SJCRH30 (cell line): ENCODE results near the gene TNFRSF11A. TPM values are rescaled to one million over a fixed set of nuclear protein-coding genes. Genes with fewer than 3 reads are reported as not detected.

Experiments used
- DNase-seq, 2 experiments: peaks; one replicate each; pipeline ENCODE4 v3.0.0-alpha.2; 2015 to 2020
- H3K27ac ChIP-seq: fragments of 250-450 bp; sonication (Bioruptor Pico); 2 replicates; pipeline ENCODE4 v1.5.1; 2020; ENCODE audit warnings: mild to moderate bottlenecking, moderate library complexity
- H3K27me3 ChIP-seq: fragments of 250-450 bp; sonication (Bioruptor Pico); 2 replicates; pipeline ENCODE4 v1.5.1; 2020; ENCODE audit warnings: mild to moderate bottlenecking, moderate library complexity
- H3K36me3 ChIP-seq: fragments of 250-450 bp; sonication (Bioruptor Pico); 2 replicates; pipeline ENCODE4 v1.5.1; 2020; ENCODE audit warnings: mild to moderate bottlenecking, moderate library complexity
- H3K4me1 ChIP-seq: fragments of 250-450 bp; sonication (Bioruptor Pico); 2 replicates; pipeline ENCODE4 v1.5.1; 2020; ENCODE audit warnings: mild to moderate bottlenecking, moderate library complexity
- H3K4me3 ChIP-seq: fragments of 250-450 bp; sonication (Bioruptor Pico); 2 replicates; pipeline ENCODE4 v1.5.1; 2020; ENCODE audit warnings: mild to moderate bottlenecking, moderate library complexity
- H3K9me3 ChIP-seq: fragments of 250-450 bp; sonication (Bioruptor Pico); replicated peaks from 2 replicates; pipeline ENCODE4 v1.5.1; 2020; ENCODE audit warnings: mild to moderate bottlenecking, moderate library complexity
- total RNA-seq: library from RNA; depleted of rRNA; stranded (reverse); fragments of >200 nt; shearing (Covaris generic); gene quantifications from 2 replicates; pipeline ENCODE4 v1.2.3, GENCODE V29; 2014; rRNA removed

TNFRSF11A gene
- total RNA-seq, result 0.08 TPM in 2 replicates

DNA sequence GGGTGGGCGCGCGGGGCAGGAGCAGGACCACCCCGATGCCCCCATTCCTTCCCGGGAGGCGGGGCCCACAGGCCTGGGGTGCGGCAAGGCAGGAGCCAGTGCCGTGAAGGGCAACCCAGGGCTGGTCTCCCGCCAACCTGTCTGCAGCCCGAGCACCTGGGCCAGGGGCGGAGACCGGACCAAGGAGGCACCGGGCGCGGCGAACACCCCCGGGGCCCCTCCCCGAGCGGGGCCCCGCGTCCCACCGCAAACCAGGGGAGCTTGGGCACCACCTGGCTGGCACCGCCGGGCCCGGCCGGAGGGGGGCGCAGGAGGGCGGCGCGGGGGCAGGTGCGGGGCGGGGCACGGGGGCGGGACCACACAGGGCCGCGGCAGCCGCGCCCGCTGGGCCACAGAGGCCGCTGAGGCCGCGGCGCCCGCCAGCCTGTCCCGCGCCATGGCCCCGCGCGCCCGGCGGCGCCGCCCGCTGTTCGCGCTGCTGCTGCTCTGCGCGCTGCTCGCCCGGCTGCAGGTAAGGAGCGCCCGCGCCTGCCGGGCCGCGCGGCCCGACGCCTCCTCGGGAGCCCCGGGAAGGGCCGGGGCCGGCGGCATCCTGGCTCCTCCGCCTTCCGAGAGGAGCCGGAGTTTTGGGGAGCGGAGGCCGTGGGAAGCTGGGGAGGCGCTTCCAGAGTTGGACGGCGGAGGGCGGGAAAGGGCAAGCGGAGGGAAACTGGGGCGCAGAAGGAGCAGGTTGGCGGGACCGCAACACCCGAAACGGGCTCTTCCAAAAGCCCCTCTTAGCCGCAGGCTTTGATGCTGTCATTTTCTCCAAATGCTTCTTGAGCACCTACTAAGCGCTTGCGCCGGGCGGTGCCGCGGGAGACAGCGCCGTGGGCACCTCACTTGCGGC is at the start of gene TNFRSF11A:
Gene TNFRSF11A, plus strand, starts transcription at position 394 of the 889 bp plus-strand sequence. Its CDS starts 43 bp downstream, at position 437.
- H3K4me3 ChIP-seq, result peak within 1 kb of the TSS; percentile 35
- 0 out of 2 replicates have a peak, but pooled peaks cover 3% of the 10 kb centered on the region for H3K27me3 ChIP-seq
- no peak for DNase-seq
- no peaks in the 10 kb centered on the region for H3K4me1 ChIP-seq
- H3K27ac ChIP-seq, result no peak within 1 kb of the TSS
- H3K9me3 ChIP-seq, result no peaks in the 10 kb centered on the region
- H3K36me3 ChIP-seq, result no peaks in the 10 kb centered on the region

GRCh38 chr18:62277045-62277444 is 48.1 kb upstream of the TNFRSF11A start:
- no peaks in the 10 kb centered on the region for H3K27me3 ChIP-seq
- no peak for DNase-seq
- no peak overlapping the region for H3K27ac ChIP-seq
- no peak overlapping the region for H3K4me3 ChIP-seq
- no peaks in the 10 kb centered on the region for H3K9me3 ChIP-seq
- no peaks in the 10 kb centered on the region for H3K4me1 ChIP-seq
- no peaks in the 10 kb centered on the region for H3K36me3 ChIP-seq

DNA sequence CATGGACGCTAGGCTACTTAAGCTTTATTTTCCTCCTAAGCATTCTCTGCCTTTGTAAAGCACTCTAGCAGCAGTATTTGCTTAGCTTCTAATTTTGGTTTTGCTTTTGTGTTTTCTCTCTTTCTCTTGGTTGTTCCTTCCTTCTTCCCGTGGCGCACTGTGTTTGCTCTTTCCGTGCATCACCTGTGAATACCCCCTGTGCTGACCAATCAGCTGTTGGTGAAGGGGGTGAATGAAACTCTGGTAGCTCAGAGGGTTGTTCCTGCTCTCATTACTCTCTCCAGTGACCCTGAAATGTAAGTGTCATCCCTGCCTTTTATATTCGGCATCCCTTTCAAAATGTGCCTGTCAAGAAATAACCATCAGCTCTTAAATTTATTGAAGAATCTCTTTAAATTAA is 45.5 kb upstream of the TNFRSF11A start:
- no peaks in the 10 kb centered on the region for H3K27me3 ChIP-seq
- no peak overlapping the region for H3K27ac ChIP-seq
- H3K36me3 ChIP-seq, result no peaks in the 10 kb centered on the region
- H3K9me3 ChIP-seq, result no peaks in the 10 kb centered on the region
- DNase-seq, result no peak
- H3K4me1 ChIP-seq, result no peaks in the 10 kb centered on the region
- H3K4me3 ChIP-seq, result no peak overlapping the region

DNA sequence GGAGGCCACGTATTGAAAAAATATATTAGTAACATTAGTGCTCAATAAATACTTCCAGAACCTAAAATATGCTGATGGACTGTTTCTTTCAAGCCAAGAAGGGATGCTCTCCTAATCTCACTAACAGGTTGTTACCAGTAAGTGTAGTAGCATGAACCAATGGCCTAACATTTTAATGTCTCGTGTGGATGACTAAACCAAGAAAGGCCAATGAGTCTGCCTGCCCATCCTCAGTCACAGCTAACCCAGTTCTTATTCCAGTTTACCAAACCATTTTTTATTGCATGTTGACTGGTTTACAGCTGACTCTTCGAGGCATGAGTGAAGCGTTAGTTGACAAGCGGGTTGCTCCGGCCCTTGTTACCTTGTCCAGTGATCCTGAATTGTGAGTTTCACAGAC is 45.1 kb upstream of the TNFRSF11A start:
- no peaks in the 10 kb centered on the region for H3K9me3 ChIP-seq
- H3K27ac ChIP-seq, result no peak overlapping the region

GRCh38 chr18:62280786-62281185 is 44.3 kb upstream of the TNFRSF11A start:
- DNase-seq, result no peak
- no peaks in the 10 kb centered on the region for H3K27me3 ChIP-seq
- no peak overlapping the region for H3K27ac ChIP-seq
- no peaks in the 10 kb centered on the region for H3K36me3 ChIP-seq
- no peaks in the 10 kb centered on the region for H3K4me1 ChIP-seq
- H3K4me3 ChIP-seq, result no peak overlapping the region
- no peaks in the 10 kb centered on the region for H3K9me3 ChIP-seq

More for the DNA sequence above, 45.1 kb upstream of the TNFRSF11A start:
- Histone ChIP-seq H3K36me3 (no peaks in the 10 kb centered on the region), H3K27me3 (no peaks in the 10 kb centered on the region), H3K4me3 (no peak overlapping the region), H3K4me1 (no peaks in the 10 kb centered on the region)
- no peak for DNase-seq

- Histone ChIP-seq H3K36me3 (no peaks in the 10 kb centered on the region), H3K4me1 (no peaks in the 10 kb centered on the region), H3K9me3 (no peaks in the 10 kb centered on the region), H3K27ac (no peak overlapping the region), H3K4me3 (no peak overlapping the region), H3K27me3 (no peaks in the 10 kb centered on the region)
- DNase-seq, result no peak
These were observed 43.4 kb upstream of the TNFRSF11A start for GRCh38 chr18:62281684-62282083.

GRCh38 chr18:62282188-62282629 is 42.9 kb upstream of the TNFRSF11A start:
- Histone ChIP-seq H3K27me3 (no peaks in the 10 kb centered on the region), H3K4me1 (no peaks in the 10 kb centered on the region), H3K36me3 (no peaks in the 10 kb centered on the region), H3K9me3 (no peaks in the 10 kb centered on the region), H3K27ac (no peak overlapping the region), H3K4me3 (no peak overlapping the region)
- no peak for DNase-seq

DNA sequence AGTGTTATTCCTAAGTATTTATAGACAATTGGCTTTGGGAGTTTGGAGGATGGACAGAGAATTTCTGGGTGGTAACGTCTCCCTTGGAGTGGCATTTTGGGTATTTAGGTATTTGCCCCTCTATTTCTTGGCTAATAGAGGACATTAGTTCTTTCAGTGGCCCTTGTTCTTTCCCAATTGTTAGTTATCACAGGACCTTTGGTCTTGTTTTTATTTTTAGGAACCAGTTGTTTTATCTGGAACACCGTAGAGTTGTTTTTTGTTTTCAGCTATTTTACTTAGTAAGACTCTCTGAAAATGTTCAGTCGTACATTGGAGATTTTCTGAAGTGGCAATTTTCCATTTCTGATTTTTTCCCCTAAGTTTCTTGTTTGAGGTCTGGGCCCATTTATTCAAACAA is 40.5 kb upstream of the TNFRSF11A start:
- H3K27me3 ChIP-seq, result no peaks in the 10 kb centered on the region
- no peak overlapping the region for H3K4me3 ChIP-seq
- no peak for DNase-seq
- H3K9me3 ChIP-seq, result no peaks in the 10 kb centered on the region
- H3K36me3 ChIP-seq, result no peaks in the 10 kb centered on the region
- no peak overlapping the region for H3K27ac ChIP-seq
- no peaks in the 10 kb centered on the region for H3K4me1 ChIP-seq

DNA sequence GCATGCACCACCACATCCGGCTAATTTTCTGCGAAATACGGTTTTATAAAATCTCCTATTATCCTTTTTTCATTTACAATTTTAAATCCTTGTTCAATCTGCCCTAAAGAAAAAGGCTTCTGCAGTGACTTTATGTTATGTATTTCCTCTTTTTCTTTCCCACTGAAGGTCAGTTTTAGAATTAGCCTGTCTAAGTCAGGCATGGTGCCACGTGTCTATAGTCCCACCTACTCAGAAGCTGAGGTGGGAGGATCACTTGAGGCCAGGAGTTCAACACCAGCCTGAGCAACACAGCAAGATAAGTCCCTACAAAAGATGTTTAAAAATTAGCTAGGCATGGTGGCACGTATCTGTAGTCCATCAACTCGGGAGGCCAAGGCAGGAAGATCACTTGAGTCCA is 39.8 kb upstream of the TNFRSF11A start:
- no peaks in the 10 kb centered on the region for H3K4me1 ChIP-seq
- no peaks in the 10 kb centered on the region for H3K36me3 ChIP-seq
- DNase-seq, result no peak
- no peaks in the 10 kb centered on the region for H3K9me3 ChIP-seq
- no peak overlapping the region for H3K27ac ChIP-seq
- no peak overlapping the region for H3K4me3 ChIP-seq
- no peaks in the 10 kb centered on the region for H3K27me3 ChIP-seq

DNA sequence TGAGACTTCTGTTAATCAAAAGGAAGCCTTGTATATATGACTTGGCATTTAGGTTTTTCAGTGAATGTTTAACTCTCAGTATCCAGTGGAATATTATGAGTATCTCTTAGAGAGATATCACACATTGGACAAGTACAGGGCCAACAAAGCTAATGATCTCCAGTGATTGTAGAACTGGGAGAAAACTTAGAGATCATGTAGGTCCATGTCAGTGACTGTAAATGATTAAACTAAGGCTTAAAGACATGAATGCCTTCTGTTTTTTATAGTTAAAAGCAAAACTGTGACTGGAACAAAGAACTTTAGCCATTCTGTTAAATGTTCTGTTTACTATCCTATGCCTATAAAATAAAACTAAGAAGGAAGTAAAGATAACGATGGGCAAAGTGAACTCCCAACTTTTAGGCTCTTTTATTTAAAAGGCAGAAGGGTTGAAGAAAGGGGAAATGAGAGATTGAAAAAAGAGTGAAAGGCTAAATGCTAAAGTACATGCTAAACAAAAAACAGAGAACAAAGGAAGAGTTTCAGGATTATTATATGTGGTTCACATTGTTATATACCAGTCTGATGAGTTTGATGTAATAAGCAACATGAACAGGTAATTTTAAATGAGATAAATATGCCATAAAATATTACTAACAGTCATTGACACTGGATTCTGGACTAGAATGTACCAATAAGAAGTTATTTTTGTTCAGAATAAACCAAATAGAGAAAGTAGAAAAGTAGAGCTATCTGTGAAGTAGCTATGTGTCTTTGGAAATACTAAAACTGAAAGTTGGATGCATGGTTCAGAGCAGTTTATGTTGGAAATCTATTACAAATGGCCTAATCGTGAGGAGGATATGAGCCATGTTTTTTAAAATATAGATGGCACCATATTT is 37.1 kb upstream of the TNFRSF11A start:
- Histone ChIP-seq H3K27me3 (no peaks in the 10 kb centered on the region), H3K4me3 (no peak overlapping the region), H3K4me1 (no peaks in the 10 kb centered on the region), H3K36me3 (no peaks in the 10 kb centered on the region), H3K27ac (no peak overlapping the region), H3K9me3 (no peaks in the 10 kb centered on the region)
- no peak for DNase-seq

DNA sequence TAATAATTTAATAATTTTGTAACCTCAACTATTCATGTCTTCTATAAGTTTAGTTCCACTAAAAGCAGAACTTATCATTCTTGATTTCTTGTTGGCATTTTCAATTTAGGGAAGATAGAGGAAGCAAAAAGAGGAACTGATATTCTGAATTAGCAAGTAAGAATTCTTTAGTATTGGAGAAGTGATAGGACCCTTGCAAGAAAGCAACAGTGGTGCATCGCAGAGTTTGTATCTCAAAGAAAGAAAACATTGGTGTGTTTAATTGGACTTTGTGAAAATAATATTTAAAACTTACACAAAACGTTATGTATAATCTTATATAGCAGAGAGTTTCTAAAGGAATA is 36.5 kb upstream of the TNFRSF11A start:
- Histone ChIP-seq H3K4me1 (no peaks in the 10 kb centered on the region), H3K27me3 (no peaks in the 10 kb centered on the region), H3K9me3 (no peaks in the 10 kb centered on the region), H3K36me3 (no peaks in the 10 kb centered on the region), H3K4me3 (no peak overlapping the region), H3K27ac (no peak overlapping the region)
- DNase-seq, result no peak

DNA sequence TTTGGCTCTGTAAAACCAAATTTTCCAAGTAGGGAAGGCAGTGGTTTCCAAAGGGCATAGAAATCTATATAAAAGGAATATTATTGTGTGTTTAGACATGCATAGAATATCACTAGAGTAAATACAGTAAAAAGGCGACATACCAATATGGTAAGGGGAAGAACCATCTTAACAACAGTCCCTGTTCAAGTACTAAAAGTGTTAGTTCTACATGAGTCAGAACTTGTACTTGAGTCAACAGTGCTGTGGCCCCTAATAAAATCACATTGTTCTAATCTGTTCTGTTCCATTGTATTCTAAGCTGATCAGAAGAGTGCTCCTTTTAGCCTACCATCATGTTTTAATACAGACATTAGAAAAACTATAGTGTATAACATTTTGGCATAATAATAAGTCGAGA is 36.1 kb upstream of the TNFRSF11A start:
- Histone ChIP-seq H3K4me1 (no peaks in the 10 kb centered on the region), H3K27me3 (no peaks in the 10 kb centered on the region), H3K9me3 (no peaks in the 10 kb centered on the region), H3K36me3 (no peaks in the 10 kb centered on the region), H3K4me3 (no peak overlapping the region), H3K27ac (no peak overlapping the region)
- no peak for DNase-seq

DNA sequence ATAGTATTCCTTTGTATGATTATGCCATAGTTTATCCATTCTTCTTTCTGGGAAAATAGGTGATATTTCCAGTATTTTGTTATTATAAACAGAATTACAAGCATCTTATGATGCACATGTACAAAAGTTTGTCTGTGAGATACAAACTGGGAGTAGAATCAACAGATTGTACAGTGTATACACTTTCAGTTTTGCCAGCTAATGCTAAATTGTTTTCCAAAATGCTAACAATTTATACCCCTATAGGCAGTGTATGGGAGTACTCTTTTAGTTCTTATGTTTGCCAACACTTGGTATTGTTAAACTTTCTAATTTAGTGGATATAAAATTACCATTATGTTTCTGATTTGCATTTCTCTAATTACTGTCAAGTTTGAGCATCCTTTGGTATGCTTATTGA is 31.0 kb upstream of the TNFRSF11A start:
- DNase-seq, result no peak
- H3K4me1 ChIP-seq, result no peaks in the 10 kb centered on the region
- H3K27ac ChIP-seq, result no peak overlapping the region
- H3K9me3 ChIP-seq, result no peaks in the 10 kb centered on the region
- H3K36me3 ChIP-seq, result no peaks in the 10 kb centered on the region
- no peaks in the 10 kb centered on the region for H3K27me3 ChIP-seq
- no peak overlapping the region for H3K4me3 ChIP-seq

GRCh38 chr18:62300359-62300963 is 24.6 kb upstream of the TNFRSF11A start:
- H3K4me3 ChIP-seq, result no peak overlapping the region
- no peaks in the 10 kb centered on the region for H3K27me3 ChIP-seq
- H3K4me1 ChIP-seq, result no peaks in the 10 kb centered on the region
- H3K9me3 ChIP-seq, result no peaks in the 10 kb centered on the region
- no peak overlapping the region for H3K27ac ChIP-seq
- no peak for DNase-seq
- no peaks in the 10 kb centered on the region for H3K36me3 ChIP-seq

DNA sequence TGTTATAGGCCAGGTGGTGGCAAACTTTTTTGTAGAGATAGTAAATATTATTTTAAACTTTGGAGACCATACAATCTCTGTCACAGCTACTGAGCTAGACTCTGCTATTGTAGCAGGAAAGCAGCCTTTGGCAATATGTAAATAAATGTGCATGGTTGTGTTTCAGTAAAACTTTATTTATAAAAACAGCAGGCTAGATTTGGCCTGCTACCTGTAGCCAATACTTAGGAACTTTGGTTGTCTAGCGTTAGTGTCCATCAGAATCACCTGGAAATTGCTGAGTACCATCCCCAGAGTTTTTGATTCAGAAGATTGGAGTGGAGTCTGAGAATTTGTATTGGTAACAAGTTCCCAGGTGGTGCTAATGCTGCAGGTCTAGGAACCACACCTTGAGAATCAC is 23.8 kb upstream of the TNFRSF11A start:
- Histone ChIP-seq H3K36me3 (no peaks in the 10 kb centered on the region), H3K4me1 (no peaks in the 10 kb centered on the region), H3K27ac (no peak overlapping the region), H3K27me3 (no peaks in the 10 kb centered on the region), H3K9me3 (no peaks in the 10 kb centered on the region), H3K4me3 (no peak overlapping the region)
- no peak for DNase-seq
